Mesenchymal stem cell (in vitro differentiated cells and primary cell): ENCODE data around the gene GPX1.
A peak's percentile ranks its signal among the peaks of the same experiment; 100 is the strongest.

Experiments
- DNase-seq: peaks from one replicate; pipeline ENCODE4 v3.0.0-alpha.2; 2013
- H2AFZ ChIP-seq: one replicate; pipeline ENCODE4 v1.6.1; 2013; ENCODE audit warnings: low read depth, mild to moderate bottlenecking, control low read depth, inconsistent platforms, low read length, moderate library complexity
- H2AK5ac ChIP-seq: 2 replicates; pipeline ENCODE4 v1.6.1; 2013; ENCODE audit warnings: low read length, moderate library complexity, mild to moderate bottlenecking, inconsistent platforms; ENCODE audit not compliant: severe bottlenecking
- H2BK120ac ChIP-seq: one replicate; pipeline ENCODE4 v1.6.1; 2013; ENCODE audit warnings: low read depth, mild to moderate bottlenecking, inconsistent platforms, low read length, moderate library complexity
- H2BK12ac ChIP-seq, 2 experiments: one replicate each; pipeline ENCODE4 v1.6.1; 2013; ENCODE audit warnings: inconsistent platforms in 2 of 2, low read length in 2 of 2, mild to moderate bottlenecking in 2 of 2, moderate library complexity in 2 of 2, control low read depth in 1 of 2
- H2BK15ac ChIP-seq: one replicate; pipeline ENCODE4 v1.6.1; 2013; ENCODE audit warnings: mild to moderate bottlenecking, low read depth, inconsistent platforms; ENCODE audit not compliant: poor library complexity, severe bottlenecking
- H2BK5ac ChIP-seq: 2 replicates; pipeline ENCODE4 v1.6.1; 2013; ENCODE audit warnings: low read depth, mild to moderate bottlenecking, low read length, control low read depth, inconsistent platforms; ENCODE audit not compliant: poor library complexity, severe bottlenecking
- H3K14ac ChIP-seq, 2 experiments: one replicate each; pipeline ENCODE4 v1.6.1; 2013; ENCODE audit warnings: inconsistent platforms in 2 of 2, low read length in 2 of 2, control low read depth in 1 of 2, mild to moderate bottlenecking in 1 of 2, moderate library complexity in 1 of 2
- H3K18ac ChIP-seq, 2 experiments: one replicate each; pipeline ENCODE4 v1.6.1; 2013; ENCODE audit warnings: inconsistent platforms in 2 of 2, low read length in 2 of 2, control low read depth in 1 of 2, low read depth in 1 of 2, mild to moderate bottlenecking in 1 of 2
- H3K23ac ChIP-seq, 2 experiments: one replicate each; pipeline ENCODE4 v1.6.1; 2013; ENCODE audit warnings: inconsistent platforms in 2 of 2, low read length in 2 of 2, mild to moderate bottlenecking in 2 of 2, moderate library complexity in 2 of 2, control low read depth in 1 of 2
- H3K27ac ChIP-seq: 2 replicates; pipeline ENCODE4 v1.5.1; 2013; ENCODE audit warnings: mild to moderate bottlenecking, moderate library complexity, low read length, control low read depth, inconsistent platforms; ENCODE audit not compliant: poor library complexity, severe bottlenecking
- H3K27me3 ChIP-seq, 2 experiments: 2 replicates each; pipeline versions ENCODE4 v1.6.1 to v1.7.0; 2013; ENCODE audit warnings: low read length in 2 of 2, mild to moderate bottlenecking in 2 of 2, moderate library complexity in 2 of 2, control low read depth in 1 of 2, inconsistent platforms in 1 of 2; ENCODE audit not compliant: control insufficient read depth in 1 of 2, insufficient read depth in 1 of 2
- H3K36me3 ChIP-seq, 2 experiments: 2 replicates each; pipeline versions ENCODE4 v1.6.1 to v1.7.0; 2013; ENCODE audit warnings: low read length in 2 of 2, control low read depth in 1 of 2, inconsistent platforms in 1 of 2, low read depth in 1 of 2, mild to moderate bottlenecking in 1 of 2; ENCODE audit not compliant: insufficient read depth in 2 of 2, control insufficient read depth in 1 of 2
- H3K4ac ChIP-seq, 2 experiments: one replicate each; pipeline ENCODE4 v1.6.1; 2013; ENCODE audit warnings: inconsistent platforms in 2 of 2, low read length in 2 of 2, mild to moderate bottlenecking in 2 of 2, moderate library complexity in 2 of 2, control low read depth in 1 of 2, low read depth in 1 of 2
- H3K4me1 ChIP-seq: 2 replicates; pipeline ENCODE4 v1.6.1; 2013; ENCODE audit warnings: low read depth, low read length, control low read depth; ENCODE audit not compliant: control insufficient read depth, insufficient read depth
- H3K4me2 ChIP-seq: 2 replicates; pipeline ENCODE4 v1.6.1; 2013; ENCODE audit warnings: low read length, mild to moderate bottlenecking, inconsistent platforms; ENCODE audit not compliant: poor library complexity, severe bottlenecking
- H3K4me3 ChIP-seq, 2 experiments: 2 replicates each; pipeline versions ENCODE4 v1.5.1 to v1.7.0; 2013; ENCODE audit warnings: low read length in 2 of 2, mild to moderate bottlenecking in 2 of 2, control low read depth in 1 of 2, low read depth in 1 of 2; ENCODE audit not compliant: insufficient read depth in 1 of 2
- H3K79me1 ChIP-seq: replicated peaks from 2 replicates; pipeline ENCODE4 v1.6.1; 2013; ENCODE audit warnings: mild to moderate bottlenecking, control low read depth, low read length, inconsistent platforms; ENCODE audit not compliant: poor library complexity, severe bottlenecking
- H3K9ac ChIP-seq: 2 replicates; pipeline ENCODE4 v1.7.0; 2013; ENCODE audit warnings: mild to moderate bottlenecking, low read length, moderate library complexity
- H3K9me3 ChIP-seq: 2 replicates; pipeline ENCODE4 v1.7.0; 2013; ENCODE audit warnings: mild to moderate bottlenecking, low read length; ENCODE audit not compliant: control insufficient read depth
- H4K8ac ChIP-seq: one replicate; pipeline ENCODE4 v1.6.1; 2013; ENCODE audit warnings: inconsistent platforms, mild to moderate bottlenecking, low read length, moderate library complexity
- H4K91ac ChIP-seq: one replicate; pipeline ENCODE4 v1.6.1; 2013; ENCODE audit warnings: mild to moderate bottlenecking, low read length, inconsistent platforms
- WGBS: methylation state at CpG from one replicate; pipeline ENCODE4 v1.1.7; 2013; ENCODE audit warnings: mixed read lengths; 5-methylcytosine and 5-hydroxymethylcytosine counted together

GPX1 gene

GRCh38 chr3:49385617-49386016 is 27.5 kb upstream of the GPX1 start:
- H3K4me2 ChIP-seq, result no peak overlapping the region
- peaks cover 10 to 12% of the 10 kb centered on the region in 2 experiments for H3K36me3 ChIP-seq
- H3K23ac ChIP-seq, result no peak overlapping the region
- H3K4me3 ChIP-seq, result no peak overlapping the region
- H3K14ac ChIP-seq, result no peak overlapping the region
- H3K27me3 ChIP-seq, result no peaks in the 10 kb centered on the region
- no peaks in the 10 kb centered on the region for H3K9me3 ChIP-seq
- H3K9ac ChIP-seq, result no peak overlapping the region
- no peak overlapping the region for H4K91ac ChIP-seq
- no peak for DNase-seq
- H2BK120ac ChIP-seq, result no peak overlapping the region
- no peaks in the 10 kb centered on the region for H3K79me1 ChIP-seq
- H4K8ac ChIP-seq, result no peak overlapping the region
- no peak overlapping the region for H3K27ac ChIP-seq
- peaks cover 4% of the 10 kb centered on the region for H3K4me1 ChIP-seq
- no peak overlapping the region for H2BK12ac ChIP-seq
- H3K18ac ChIP-seq, result no peak overlapping the region
- no peak overlapping the region for H2BK5ac ChIP-seq
- WGBS, result no CpG with 5 or more reads among the region's 1 CpG
- no peak overlapping the region for H2AFZ ChIP-seq
- no peak overlapping the region for H3K4ac ChIP-seq
- H2BK15ac ChIP-seq, result no peak overlapping the region
- H2AK5ac ChIP-seq, result no peak overlapping the region

- no peaks in the 10 kb centered on the region for H3K79me1 ChIP-seq
- no peaks in the 10 kb centered on the region for H3K27me3 ChIP-seq
- H3K4me2 ChIP-seq, result no peak overlapping the region
- H2AK5ac ChIP-seq, result no peak overlapping the region
- no peak overlapping the region for H3K4me3 ChIP-seq
- H3K27ac ChIP-seq, result no peak overlapping the region
- H3K4me1 ChIP-seq, result peaks cover 4% of the 10 kb centered on the region
- DNase-seq, result no peak
- H3K9me3 ChIP-seq, result no peaks in the 10 kb centered on the region
- H3K14ac ChIP-seq, result peak overlapping the region in 1 of 2 experiments; percentile 15
- no peak overlapping the region for H2BK5ac ChIP-seq
- H4K8ac ChIP-seq, result no peak overlapping the region
- H3K23ac ChIP-seq, result peak overlapping the region in 1 of 2 experiments; percentile 52
- peaks cover 6 to 10% of the 10 kb centered on the region in 2 experiments for H3K36me3 ChIP-seq
- no peak overlapping the region for H2BK15ac ChIP-seq
- H3K18ac ChIP-seq, result no peak overlapping the region
- H2BK120ac ChIP-seq, result no peak overlapping the region
- no peak overlapping the region for H3K4ac ChIP-seq
- WGBS, result 94% methylated on average over 4 of the region's 5 CpGs
- no peak overlapping the region for H2BK12ac ChIP-seq
- H3K9ac ChIP-seq, result no peak overlapping the region
- no peak overlapping the region for H2AFZ ChIP-seq
- H4K91ac ChIP-seq, result no peak overlapping the region
These were observed 25.2 kb upstream of the GPX1 start for GRCh38 chr3:49383387-49383786.

- no peak overlapping the region for H2AFZ ChIP-seq
- H3K79me1 ChIP-seq, result peaks cover 2% of the 10 kb centered on the region
- peak overlapping the region in 1 of 2 experiments; percentile 19 for H3K4me3 ChIP-seq
- H3K27me3 ChIP-seq, result no peaks in the 10 kb centered on the region
- H2AK5ac ChIP-seq, result no peak overlapping the region
- H3K27ac ChIP-seq, result no peak overlapping the region
- no peak overlapping the region for H3K4ac ChIP-seq
- peak overlapping the region in 1 of 2 experiments; percentile 15 for H3K14ac ChIP-seq
- 76% methylated on average over 8 of the region's 11 CpGs for WGBS
- H3K18ac ChIP-seq, result no peak overlapping the region
- H3K4me1 ChIP-seq, result peaks cover under 1% of the 10 kb centered on the region
- no peak overlapping the region for H4K8ac ChIP-seq
- no peak overlapping the region for H3K4me2 ChIP-seq
- no peak overlapping the region for H2BK120ac ChIP-seq
- H2BK15ac ChIP-seq, result no peak overlapping the region
- peak overlapping the region; percentile 59 for H3K9ac ChIP-seq
- no peak overlapping the region for H3K23ac ChIP-seq
- peak; percentile 45 for DNase-seq
- no peak overlapping the region for H4K91ac ChIP-seq
- H3K36me3 ChIP-seq, result peaks cover 29% of the 10 kb centered on the region in 2 experiments
- no peak overlapping the region for H2BK5ac ChIP-seq
- H3K9me3 ChIP-seq, result no peaks in the 10 kb centered on the region
- H2BK12ac ChIP-seq, result no peak overlapping the region
These were observed 20.2 kb upstream of the GPX1 start for GRCh38 chr3:49378249-49378895.

GRCh38 chr3:49377483-49377882 is 19.3 kb upstream of the GPX1 start:
- Histone ChIP-seq H3K9me3 (no peaks in the 10 kb centered on the region), H3K14ac (no peak overlapping the region), H3K79me1 (peaks cover 2% of the 10 kb centered on the region), H2AK5ac (no peak overlapping the region), H2BK120ac (no peak overlapping the region), H3K4me1 (no peaks in the 10 kb centered on the region), H3K36me3 (peaks cover 33% of the 10 kb centered on the region in 2 experiments), H2AFZ (no peak overlapping the region), H2BK12ac (no peak overlapping the region), H3K4me2 (no peak overlapping the region), H3K9ac (peak overlapping the region; percentile 48), H3K27ac (no peak overlapping the region), H2BK5ac (no peak overlapping the region), H3K23ac (no peak overlapping the region), H4K91ac (no peak overlapping the region), H3K27me3 (no peaks in the 10 kb centered on the region), H4K8ac (no peak overlapping the region), H3K18ac (no peak overlapping the region), H3K4ac (no peak overlapping the region), H3K4me3 (no peak overlapping the region), H2BK15ac (no peak overlapping the region)
- 92% methylated on average over 1 of the region's 1 CpG for WGBS
- no peak for DNase-seq
